SU-DHL-6 (cell line): ENCODE results near the gene KRT35.

Experiments
- CTCF ChIP-seq: fragments of 200-600 bp; sonication (generic); IDR thresholded peaks from one replicate; pipeline ENCODE4 v1.5.1; 2017; ENCODE audit warnings: antibody characterized with exemption, mild to moderate bottlenecking, low read length, moderate library complexity; ENCODE audit not compliant: insufficient read depth, poor library complexity, severe bottlenecking
- EZH2phosphoT487 ChIP-seq: fragments of 200-600 bp; sonication (generic), shearing (Covaris generic); conservative IDR thresholded peaks from 2 replicates; pipeline ENCODE4 v1.6.1; 2018; ENCODE audit warnings: mild to moderate bottlenecking, antibody characterized with exemption, low read length, moderate library complexity, mixed read lengths

- TF ChIP-seq CTCF (no peak), EZH2phosphoT487 (no peak)
Measured at GRCh38 chr17:41505007-41505808, 24.3 kb upstream of the KRT35 start, which contains the start of gene KRT13.
